Naive thymus-derived CD4-positive, alpha-beta T cell (primary cell): ENCODE data around the gene RSPRY1. TPM values are rescaled to one million over a fixed set of nuclear protein-coding genes. Genes with fewer than 3 reads are reported as not detected.
A peak's percentile ranks its signal among the peaks of the same experiment; 100 is the strongest.
"Not testable (repeated sequence)": the region's sequence is repeated elsewhere in the genome, so short reads cannot be mapped to it uniquely, and the experiment has no call there.

Source experiments
- ATAC-seq: fragments of 150-1000 bp; cut with Tn5 transposase; 2 replicates; pipeline ENCODE4 v1.10.0; 2021; ENCODE audit warnings: mild to moderate bottlenecking, moderate library complexity
- CTCF ChIA-PET: fragments of 350-600 bp; sonication (Branson Sonifier 250); formaldehyde crosslinking; loops from one replicate; lab custom pipeline; 2021; ENCODE audit warnings: antibody characterized with exemption; lab: Charles Lee
- POLR2A ChIA-PET: fragments of 350-600 bp; sonication (Branson Sonifier 250); formaldehyde crosslinking; loops from one replicate; lab custom pipeline; 2021; ENCODE audit warnings: antibody characterized with exemption, inconsistent platforms; lab: Charles Lee
- DNase-seq, 9 donors: peaks; one replicate each; pipeline versions ENCODE4 v3.0.0 to v3.0.0-alpha.2; 2020 to 2022; ENCODE audit warnings: mixed read lengths in 1 of 9
- H3K27ac ChIP-seq: one replicate; pipeline ENCODE4 v1.7.0; 2013; ENCODE audit warnings: mild to moderate bottlenecking, low read depth, low read length, moderate library complexity
- H3K27me3 ChIP-seq, 2 donors: one replicate each; pipeline ENCODE4 v1.7.0; 2013; ENCODE audit warnings: low read length in 2 of 2, mild to moderate bottlenecking in 2 of 2, moderate library complexity in 2 of 2; ENCODE audit not compliant: control insufficient read depth in 2 of 2, insufficient read depth in 2 of 2
- H3K36me3 ChIP-seq, 3 experiments: 1 replicate in 2 of 3; 2 replicates in 1 of 3; pipeline ENCODE4 v1.7.0; 2013; ENCODE audit warnings: low read length in 3 of 3, mild to moderate bottlenecking in 3 of 3, moderate library complexity in 1 of 3; ENCODE audit not compliant: insufficient read depth in 3 of 3, control insufficient read depth in 2 of 3
- H3K4me1 ChIP-seq, 2 donors: one replicate each; pipeline ENCODE4 v1.7.0; 2013; ENCODE audit warnings: low read length in 2 of 2, mild to moderate bottlenecking in 2 of 2, moderate library complexity in 1 of 2; ENCODE audit not compliant: control insufficient read depth in 2 of 2, insufficient read depth in 2 of 2
- H3K4me3 ChIP-seq: 2 replicates; pipeline ENCODE4 v1.7.0; 2013; ENCODE audit warnings: mild to moderate bottlenecking, low read length
- H3K9me3 ChIP-seq, 3 experiments: 1 replicate in 2 of 3; 2 replicates in 1 of 3; pipeline ENCODE4 v1.7.0; 2013; ENCODE audit warnings: low read length in 3 of 3; ENCODE audit not compliant: control insufficient read depth in 2 of 3
- H3K27ac Mint-ChIP-seq, 9 donors: one replicate each; pipeline ENCODE4 v1.8.0; 2020 to 2022; ENCODE audit warnings: mixed read lengths in 9 of 9, mild to moderate bottlenecking in 8 of 9, moderate library complexity in 5 of 9, inconsistent platforms in 2 of 9
- H3K27me3 Mint-ChIP-seq, 5 donors: one replicate each; pipeline ENCODE4 v1.8.0; 2021 to 2022; ENCODE audit warnings: mixed read lengths in 5 of 5, mild to moderate bottlenecking in 1 of 5
- H3K36me3 Mint-ChIP-seq, 5 donors: one replicate each; pipeline ENCODE4 v1.8.0; 2020 to 2022; ENCODE audit warnings: mixed read lengths in 5 of 5, mild to moderate bottlenecking in 3 of 5, inconsistent platforms in 1 of 5
- H3K4me1 Mint-ChIP-seq, 7 donors: one replicate each; pipeline ENCODE4 v1.8.0; 2020 to 2022; ENCODE audit warnings: mixed read lengths in 7 of 7, mild to moderate bottlenecking in 3 of 7, inconsistent platforms in 1 of 7
- H3K4me3 Mint-ChIP-seq, 10 donors: one replicate each; pipeline ENCODE4 v1.8.0; 2020 to 2022; ENCODE audit warnings: mild to moderate bottlenecking in 10 of 10, mixed read lengths in 10 of 10, moderate library complexity in 6 of 10, inconsistent platforms in 2 of 10
- H3K9me3 Mint-ChIP-seq, 11 donors: one replicate each; pipeline ENCODE4 v1.8.0; 2020 to 2022; ENCODE audit warnings: mixed read lengths in 11 of 11, mild to moderate bottlenecking in 4 of 11, inconsistent platforms in 1 of 11, moderate library complexity in 1 of 11
- intact Hi-C, 2 donors: fragments of 100-400 bp; cut with micrococcal nuclease; formaldehyde crosslinking; loops; one replicate each; pipeline ENCODE4 v1.15.1; 2023
- polyA plus RNA-seq, 2 donors: library from polyadenylated mRNA; unstranded; fragments of 300-500 nt; fragmentation: Illumina TruSeq; gene quantifications; one replicate each; pipeline ENCODE4 v1.2.3, GENCODE V29; 2021
- total RNA-seq, 6 experiments: library from RNA in 5 of 6; stranded (reverse) in 5 of 6; gene quantifications; 1 replicate in 5 of 6; 2 replicates in 1 of 6; pipeline ENCODE4 v1.2.3 and lab custom pipeline; 2021 to 2026

The RSPRY1 gene
- total and polyA plus RNA-seq, 7 experiments from 2014 or later, result 22.2 to 40.5 (median 33.6) TPM

GRCh38 chr16:57187902-57188710 lies 2.0 kb downstream of the RSPRY1 start:
- H3K4me3 Mint-ChIP-seq, result peak overlapping the region; percentile 49 to 100 (median 98)
- intact Hi-C loops, result loop anchor here (2.0 to 10.0 kb wide), 10 partner anchors 59 to 1207 kb away; partner anchors contain the start of genes CCDC102A (in 1 of the 2), GINS3 (in 1 of the 2), HERPUD1 (in 1 of the 2) and MT2A (in 1 of the 2)
- H3K36me3 Mint-ChIP-seq, H3K9me3 Mint-ChIP-seq, ATAC-seq, H3K27me3 Mint-ChIP-seq, DNase-seq, H3K9me3 ChIP-seq, H3K27me3 ChIP-seq: not testable (repeated sequence)
- peaks cover 45 to 81% (median 64%) of the 10 kb centered on the region in 7 donors for H3K4me1 Mint-ChIP-seq
- peak overlapping the region in 7 of 9 donors; percentile 7 to 98 (median 95) for H3K27ac Mint-ChIP-seq
- Histone ChIP-seq H3K27ac (peak overlapping the region; percentile 94), H3K4me3 (peak overlapping the region; percentile 95), H3K4me1 (peaks cover 20 to 26% of the 10 kb centered on the region in 2 donors), H3K36me3 (peaks cover 0 to 12% (median 0%) of the 10 kb centered on the region in 3 experiments)
- ChIA-PET CTCF (interaction anchor here (1.0 kb wide), 1 partner anchor 224 kb away, joined by 3 read pairs; no protein-coding TSS in a partner anchor), POLR2A (interaction anchor here (0.7 to 1.4 kb wide), 2 partner anchors 256 to 414 kb away, joined by 3 read pairs; partner anchors contain the start of gene HERPUD1)

- Histone ChIP-seq H3K27me3 (no peaks in the 10 kb centered on the region), H3K9me3 (no peaks in the 10 kb centered on the region), H3K4me1 (peaks cover 20 to 24% of the 10 kb centered on the region in 2 donors), H3K4me3 (no peak overlapping the region), H3K36me3 (peaks cover 0 to 12% (median 0%) of the 10 kb centered on the region in 3 experiments), H3K27ac (no peak overlapping the region)
- Mint-ChIP-seq H3K4me3 (peak overlapping the region; percentile 7 to 97 (median 42)), H3K4me1 (peaks cover 45 to 84% (median 69%) of the 10 kb centered on the region in 7 donors), H3K9me3 (peaks cover 0 to 4% (median 0%) of the 10 kb centered on the region in 11 donors), H3K36me3 (peaks cover 0 to 4% (median 0%) of the 10 kb centered on the region in 5 donors), H3K27ac (peak overlapping the region in 3 of 9 donors; percentile 31 to 95 (median 71)), H3K27me3 (peaks cover 0 to 3% (median 0%) of the 10 kb centered on the region in 5 donors)
- CTCF ChIA-PET, result no interaction called here
- POLR2A ChIA-PET, result interaction anchor here (1.2 kb wide), 1 partner anchor 9 kb away, joined by 3 read pairs; no protein-coding TSS in a partner anchor
- ATAC-seq, result no peak
- intact Hi-C loops, result loop anchor here (5.0 to 10.0 kb wide), 6 partner anchors 349 to 1206 kb away; partner anchors contain the start of genes CCDC102A (in 1 of the 2), GINS3 (in 1 of the 2), MT2A (in 1 of the 2) and NUDT21 (in 1 of the 2)
- DNase-seq, result no peak
Observed at GRCh38 chr16:57188711-57189002, 2.5 kb downstream of the RSPRY1 start.

DNA sequence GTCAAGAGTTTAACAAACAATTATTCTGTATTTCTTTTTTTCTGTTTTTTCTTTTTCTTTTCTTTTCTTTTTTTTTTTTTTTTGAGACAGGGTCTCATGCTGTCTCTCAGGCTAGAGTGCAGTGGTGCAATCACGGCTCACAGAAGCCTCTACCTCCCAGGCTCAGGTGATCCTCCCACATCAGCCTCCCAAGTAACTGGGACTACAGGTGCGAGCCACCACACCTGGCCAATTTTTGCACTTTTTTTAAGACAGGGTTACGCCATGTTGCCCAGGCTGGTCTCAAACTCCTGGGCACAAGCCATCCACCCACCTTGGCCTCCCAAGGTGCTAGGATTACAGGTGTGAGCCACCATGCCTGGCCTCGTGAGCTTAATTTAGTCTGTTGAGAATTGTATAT lies 3.4 kb downstream of the RSPRY1 start:
- H3K27ac ChIP-seq, H3K27me3 Mint-ChIP-seq, CTCF ChIA-PET, H3K4me3 ChIP-seq, H3K27me3 ChIP-seq, H3K27ac Mint-ChIP-seq, H3K9me3 Mint-ChIP-seq, ATAC-seq, H3K9me3 ChIP-seq, DNase-seq: not testable (repeated sequence)
- H3K36me3 ChIP-seq, result peaks cover 0 to 12% (median 0%) of the 10 kb centered on the region in 3 experiments
- peaks cover 0 to 12% (median 0%) of the 10 kb centered on the region in 5 donors for H3K36me3 Mint-ChIP-seq
- POLR2A ChIA-PET, result interaction anchor here (1.2 kb wide), 1 partner anchor 8 kb away, joined by 3 read pairs; no protein-coding TSS in a partner anchor
- peaks cover 41 to 84% (median 68%) of the 10 kb centered on the region in 7 donors for H3K4me1 Mint-ChIP-seq
- peaks cover 13 to 21% of the 10 kb centered on the region in 2 donors for H3K4me1 ChIP-seq
- intact Hi-C loops, result loop anchor here (5.0 to 10.0 kb wide), 6 partner anchors 348 to 1205 kb away; partner anchors contain the start of genes CCDC102A (in 1 of the 2), GINS3 (in 1 of the 2), MT2A (in 1 of the 2) and NUDT21 (in 1 of the 2)
- H3K4me3 Mint-ChIP-seq, result peak overlapping the region in 1 of 10 donors; percentile 27

GRCh38 chr16:57190136-57190535 lies 4.0 kb downstream of the RSPRY1 start:
- Histone ChIP-seq H3K4me1 (peaks cover 7 to 16% of the 10 kb centered on the region in 2 donors), H3K27me3 (no peaks in the 10 kb centered on the region), H3K9me3 (no peaks in the 10 kb centered on the region), H3K36me3 (peaks cover 0 to 12% (median 0%) of the 10 kb centered on the region in 3 experiments), H3K27ac (no peak overlapping the region), H3K4me3 (no peak overlapping the region)
- Mint-ChIP-seq H3K9me3 (peaks cover 0 to 4% (median 0%) of the 10 kb centered on the region in 11 donors), H3K4me3 (peak overlapping the region in 1 of 10 donors; percentile 27), H3K27ac (no peak overlapping the region), H3K36me3 (peaks cover 0 to 13% (median 0%) of the 10 kb centered on the region in 5 donors), H3K27me3 (peaks cover 0 to 3% (median 0%) of the 10 kb centered on the region in 5 donors), H3K4me1 (peaks cover 35 to 80% (median 65%) of the 10 kb centered on the region in 7 donors)
- intact Hi-C loops, result no loop called here
- DNase-seq (no peak), ATAC-seq (no peak)
- ChIA-PET POLR2A (no interaction called here), CTCF (no interaction called here)

GRCh38 chr16:57191056-57191571 lies 5.0 kb downstream of the RSPRY1 start:
- ATAC-seq (no peak), DNase-seq (no peak)
- Mint-ChIP-seq H3K4me1 (peaks cover 32 to 77% (median 61%) of the 10 kb centered on the region in 7 donors), H3K4me3 (peak overlapping the region in 2 of 10 donors; percentile 0 to 9), H3K27me3 (no peaks in the 10 kb centered on the region), H3K27ac (peak overlapping the region in 1 of 9 donors; percentile 39), H3K9me3 (peaks cover 0 to 1% (median 0%) of the 10 kb centered on the region in 11 donors), H3K36me3 (peaks cover 0 to 13% (median 2%) of the 10 kb centered on the region in 5 donors)
- H3K36me3 ChIP-seq, result peaks cover 0 to 8% (median 0%) of the 10 kb centered on the region in 3 experiments
- no peaks in the 10 kb centered on the region for H3K9me3 ChIP-seq
- no peak overlapping the region for H3K4me3 ChIP-seq
- H3K4me1 ChIP-seq, result peaks cover 5 to 16% of the 10 kb centered on the region in 2 donors
- intact Hi-C loops, result no loop called here
- POLR2A ChIA-PET, result interaction anchor here (0.5 to 1.0 kb wide), 2 partner anchors 11 to 14 kb away, joined by 3 read pairs; no protein-coding TSS in a partner anchor
- CTCF ChIA-PET, result no interaction called here
- H3K27me3 ChIP-seq, result no peaks in the 10 kb centered on the region
- no peak overlapping the region for H3K27ac ChIP-seq

DNA sequence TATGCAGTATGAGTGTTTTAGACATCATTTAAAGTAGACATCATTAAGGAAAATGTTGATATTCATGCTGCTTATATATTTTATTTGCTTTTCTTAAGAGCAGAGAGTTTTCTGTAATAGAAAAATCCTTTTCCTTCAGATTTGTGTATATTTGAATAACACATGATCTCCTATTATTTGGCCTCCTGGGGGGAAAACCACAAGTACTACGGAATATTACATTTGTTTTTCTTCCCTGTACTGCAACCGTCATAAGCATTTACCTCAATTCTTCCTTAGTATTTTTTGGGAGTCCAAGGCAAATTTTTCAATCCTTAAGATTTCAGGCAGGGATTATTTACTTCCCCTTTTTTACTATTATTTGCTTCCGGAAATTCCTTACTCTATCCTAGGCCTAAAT lies 6.0 kb downstream of the RSPRY1 start:
- DNase-seq (no peak), ATAC-seq (no peak)
- Mint-ChIP-seq H3K4me3 (no peak overlapping the region), H3K36me3 (peaks cover 0 to 13% (median 4%) of the 10 kb centered on the region in 5 donors), H3K4me1 (peaks cover 30 to 79% (median 68%) of the 10 kb centered on the region in 7 donors), H3K27ac (no peak overlapping the region), H3K27me3 (no peaks in the 10 kb centered on the region), H3K9me3 (no peaks in the 10 kb centered on the region)
- CTCF ChIA-PET, result no interaction called here
- Histone ChIP-seq H3K4me1 (peaks cover 5 to 16% of the 10 kb centered on the region in 2 donors), H3K9me3 (no peaks in the 10 kb centered on the region), H3K36me3 (no peaks in the 10 kb centered on the region), H3K27me3 (no peaks in the 10 kb centered on the region), H3K27ac (no peak overlapping the region), H3K4me3 (no peak overlapping the region)
- intact Hi-C loops, result no loop called here
- POLR2A ChIA-PET, result interaction anchor here (0.5 to 1.0 kb wide), 2 partner anchors 13 to 85 kb away, joined by 3 read pairs; no protein-coding TSS in a partner anchor
